GM18511 (cell line): ENCODE results near the gene BICRA.

Experiments
- ATAC-seq: cut with Tn5 transposase; IDR thresholded peaks from one replicate; pipeline ENCODE4 v1.9.1; 2021; ENCODE audit warnings: mild to moderate bottlenecking, moderate library complexity; ENCODE audit not compliant: unreplicated experiment

Gene BICRA

GRCh38 chr19:47686679-47687450 lies 77.9 kb downstream of the BICRA start:
- ATAC-seq = no peak

DNA sequence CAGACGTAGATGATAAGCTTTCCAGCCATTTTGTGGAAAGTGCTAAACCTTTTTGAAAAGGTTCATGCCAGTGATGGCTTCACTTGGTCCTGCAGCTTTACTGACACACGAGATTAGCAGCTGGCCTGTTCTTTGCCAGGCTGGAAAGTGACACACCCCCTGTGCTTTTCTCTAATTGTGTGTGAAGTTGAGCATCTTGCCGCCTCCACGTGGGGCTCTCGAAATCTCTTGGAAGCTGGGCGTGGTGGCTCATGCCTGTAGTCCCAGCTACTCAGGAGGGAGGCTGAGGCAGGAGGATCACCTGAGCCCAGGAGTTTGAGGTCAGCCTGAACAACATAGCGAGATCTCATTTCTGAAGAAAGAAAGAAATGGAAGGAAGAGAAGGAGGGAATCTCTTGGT lies 79.0 kb downstream of the BICRA start:
- ATAC-seq = no peak

DNA sequence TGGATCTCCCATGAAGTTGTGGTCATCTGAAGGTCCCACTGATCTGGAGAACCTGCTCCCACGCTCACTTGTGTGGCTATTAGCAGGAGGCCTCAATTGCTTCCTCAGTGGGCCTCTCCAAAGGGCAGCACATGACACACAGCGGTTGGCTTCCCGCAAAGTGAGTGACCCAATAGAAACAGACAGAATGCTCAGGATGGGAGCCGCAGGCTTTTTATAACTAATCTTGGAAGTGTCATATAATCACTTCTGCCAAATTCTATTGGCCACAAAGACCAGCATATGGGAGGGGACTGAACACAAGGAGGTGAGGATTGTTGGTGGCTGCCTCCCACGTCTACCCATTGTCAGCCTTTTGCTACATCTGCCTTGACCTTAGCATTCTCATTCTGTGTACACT lies 82.2 kb downstream of the BICRA start:
- ATAC-seq = no peak

- no peak for ATAC-seq
Measured at GRCh38 chr19:47691782-47692181, 82.8 kb downstream of the BICRA start.

DNA sequence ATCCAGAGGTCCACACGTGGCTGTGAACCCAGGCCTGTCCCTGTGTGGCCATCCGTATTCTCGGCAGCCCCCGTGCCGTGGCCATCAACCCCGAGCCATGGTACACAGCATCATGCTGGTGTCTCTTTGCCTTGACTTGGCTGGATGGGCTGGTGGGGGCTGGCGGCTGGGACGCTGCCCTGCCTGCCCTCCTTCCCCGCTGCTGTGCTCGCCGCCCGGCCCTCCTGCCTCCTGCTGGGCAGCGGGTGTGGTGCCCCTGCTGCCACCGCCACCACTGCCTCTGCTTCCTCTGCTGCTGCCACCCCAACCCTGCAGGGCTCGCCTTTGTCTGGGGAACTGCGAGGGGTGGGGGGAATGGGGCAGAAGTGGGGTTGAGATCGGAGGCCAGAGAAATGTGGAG lies 84.6 kb downstream of the BICRA start:
- ATAC-seq = no peak

- ATAC-seq = no peak
Measured at GRCh38 chr19:47693903-47694302, 85.0 kb downstream of the BICRA start.

DNA sequence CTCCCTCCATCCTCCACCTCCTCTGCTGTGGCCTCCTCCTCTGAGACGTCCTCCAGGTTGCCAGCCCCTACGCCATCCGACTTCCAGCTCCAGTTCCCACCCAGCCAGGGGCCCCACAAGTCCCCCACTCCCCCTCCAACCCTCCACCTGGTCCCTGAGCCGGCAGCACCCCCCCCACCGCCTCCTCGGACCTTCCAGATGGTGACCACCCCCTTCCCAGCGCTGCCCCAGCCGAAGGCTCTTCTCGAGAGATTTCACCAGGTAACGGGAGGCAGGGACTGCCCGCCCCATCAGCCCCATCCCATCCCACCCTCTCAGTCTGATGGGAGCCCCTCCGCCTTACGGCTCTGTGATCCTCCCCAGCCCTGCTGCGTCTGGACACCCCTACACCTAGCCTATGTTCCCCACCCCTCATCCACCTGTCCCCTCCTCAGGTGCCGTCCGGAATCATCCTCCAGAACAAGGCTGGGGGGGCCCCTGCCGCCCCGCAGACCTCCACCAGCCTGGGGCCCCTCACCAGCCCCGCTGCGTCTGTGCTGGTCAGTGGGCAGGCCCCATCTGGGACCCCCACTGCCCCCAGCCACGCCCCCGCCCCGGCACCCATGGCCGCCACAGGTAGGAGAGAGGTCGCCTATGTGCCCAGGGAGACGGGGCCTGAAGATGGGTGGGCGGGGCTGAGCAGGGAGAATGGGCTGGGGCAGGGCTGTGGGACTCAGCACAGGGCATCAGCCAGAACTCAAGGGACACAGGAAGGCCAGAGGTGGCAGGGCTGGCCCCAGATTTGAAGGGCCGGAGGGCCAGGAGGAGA lies 85.7 kb downstream of the BICRA start:
- ATAC-seq = no peak

DNA sequence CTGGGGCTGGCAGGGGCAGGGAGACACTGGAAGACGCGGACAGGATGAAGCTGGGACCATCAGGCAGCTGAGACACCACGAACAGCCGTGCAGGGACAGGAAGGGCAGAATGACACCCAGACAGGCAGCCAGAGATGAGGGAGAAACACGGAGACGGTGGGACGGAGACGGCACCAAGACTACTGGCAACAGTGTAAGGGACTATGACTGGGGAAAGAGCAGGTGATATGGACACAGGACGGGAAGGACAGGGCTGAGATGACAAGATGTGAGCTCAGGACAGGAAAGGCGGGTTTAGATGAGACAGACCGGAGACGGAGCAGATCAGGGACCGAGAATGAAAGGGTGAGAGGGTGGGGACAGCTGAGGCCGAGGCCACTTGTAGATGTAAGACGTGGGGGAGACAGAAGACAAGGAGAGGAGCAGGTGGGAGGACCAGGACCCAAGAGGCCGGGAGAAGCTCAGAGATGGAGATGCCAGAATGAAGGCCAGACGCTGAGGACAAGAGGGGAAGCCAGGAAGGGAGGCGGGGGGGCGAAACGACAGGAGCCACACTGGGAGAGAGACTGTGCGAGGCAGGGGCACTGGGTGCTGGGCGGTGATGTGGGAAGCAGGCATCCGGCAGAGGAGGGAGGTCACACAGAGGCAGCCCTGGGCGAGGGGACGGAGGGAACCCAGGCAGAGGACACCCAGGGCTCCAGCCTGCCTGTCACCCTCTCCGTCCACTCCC lies 86.8 kb downstream of the BICRA start:
- ATAC-seq = no peak

GRCh38 chr19:47696635-47697034 lies 87.7 kb downstream of the BICRA start:
- no peak for ATAC-seq

DNA sequence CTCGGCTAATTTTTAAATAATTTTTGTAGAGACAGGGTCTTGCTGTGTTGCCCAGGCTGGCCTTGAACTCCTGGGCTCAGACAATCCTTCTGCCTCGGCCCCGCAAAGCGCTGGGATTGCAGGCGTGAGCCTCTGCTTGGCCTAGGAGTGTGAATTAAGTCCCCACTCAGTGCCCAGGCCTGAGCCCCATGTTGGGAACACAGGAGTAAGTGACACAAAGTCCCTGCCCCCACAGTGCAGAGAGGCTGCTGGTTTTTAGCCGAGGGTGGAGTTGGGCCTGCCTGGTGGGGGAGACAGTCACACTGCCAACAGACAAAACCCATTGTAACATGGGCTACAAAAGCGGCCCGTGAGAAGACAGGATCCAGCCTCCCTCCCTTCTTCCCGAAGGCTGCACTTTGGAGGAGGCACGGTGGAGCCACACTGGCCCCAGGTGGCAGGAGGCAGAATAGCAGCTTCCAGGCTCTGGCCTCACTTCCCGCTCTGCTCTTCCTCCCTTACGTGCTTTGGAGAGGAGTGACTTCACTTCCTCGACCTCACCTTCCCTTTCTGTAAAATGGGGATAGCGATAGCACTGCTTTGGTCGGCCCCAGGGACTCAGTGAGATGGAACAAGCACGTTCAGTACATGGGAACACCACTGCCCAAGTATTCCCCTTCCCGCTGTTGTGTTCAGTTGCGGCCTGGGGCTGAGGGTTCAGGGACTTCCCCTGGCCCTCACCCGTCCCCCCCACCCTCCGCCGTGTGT lies 89.1 kb downstream of the BICRA start:
- ATAC-seq = no peak

DNA sequence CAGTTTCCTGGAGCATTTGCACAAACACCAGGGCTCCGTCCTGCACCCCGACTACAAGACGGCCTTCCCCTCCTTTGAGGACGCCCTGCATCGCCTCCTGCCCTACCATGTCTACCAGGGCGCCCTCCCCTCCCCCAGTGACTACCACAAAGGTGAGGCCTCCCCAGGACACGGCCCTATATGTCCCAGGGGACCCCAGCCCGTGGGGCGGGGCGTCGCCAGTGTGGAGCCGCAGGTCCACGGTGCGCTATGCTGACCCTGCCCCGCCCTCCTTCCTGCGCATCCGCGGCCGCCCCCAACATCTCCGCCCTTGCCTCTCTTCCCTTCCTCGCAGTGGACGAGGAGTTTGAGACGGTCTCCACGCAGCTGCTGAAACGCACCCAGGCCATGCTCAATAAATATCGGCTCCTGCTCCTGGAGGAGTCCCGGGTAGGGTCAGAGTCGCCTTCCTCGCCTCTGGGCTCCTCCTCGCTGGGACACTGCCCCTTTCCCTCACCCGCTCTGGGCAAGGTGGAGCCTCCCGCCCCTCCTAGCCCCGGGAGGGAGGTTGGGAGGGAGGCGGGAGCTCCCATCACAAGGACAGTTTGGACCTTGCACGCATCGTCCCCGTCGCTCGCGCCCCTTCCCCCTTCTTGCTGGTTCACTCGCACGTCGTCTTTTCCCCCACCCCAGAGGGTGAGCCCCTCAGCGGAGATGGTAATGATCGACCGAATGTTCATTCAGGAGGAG lies 89.9 kb downstream of the BICRA start:
- no peak for ATAC-seq

- no peak for ATAC-seq
Measured at GRCh38 chr19:47699360-47699917, 90.5 kb downstream of the BICRA start.

- ATAC-seq = no peak
Measured at GRCh38 chr19:47700934-47701716, 92.2 kb downstream of the BICRA start.

- ATAC-seq = no peak
Measured at GRCh38 chr19:47701717-47702552, 93.0 kb downstream of the BICRA start.

- ATAC-seq = no peak
Measured at GRCh38 chr19:47702671-47703070, 93.7 kb downstream of the BICRA start.

DNA sequence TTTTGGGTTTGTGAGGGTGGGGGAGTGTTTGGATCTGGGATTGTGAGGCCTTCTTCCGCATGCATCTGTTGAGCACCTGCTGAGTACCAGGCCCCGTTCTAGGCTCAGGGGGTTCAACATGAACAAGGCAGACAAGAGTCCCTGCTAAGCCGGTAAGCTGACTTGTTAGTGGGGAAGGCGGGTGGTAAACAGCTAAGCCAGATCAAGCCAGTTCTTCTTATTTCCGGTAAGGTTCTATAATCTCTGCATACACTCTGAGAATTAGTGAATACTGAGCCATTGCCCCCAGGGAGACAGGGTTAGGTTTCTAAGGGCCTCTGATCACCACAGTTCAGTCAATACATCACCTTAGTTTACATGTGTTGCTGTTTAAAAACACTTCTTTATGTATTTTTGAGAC lies 94.4 kb downstream of the BICRA start:
- no peak for ATAC-seq

- no peak for ATAC-seq
Measured at GRCh38 chr19:47704024-47704423, 95.1 kb downstream of the BICRA start.

- ATAC-seq = no peak
Measured at GRCh38 chr19:47704656-47705055, 95.7 kb downstream of the BICRA start.
